GM19324 (cell line): ENCODE results near the gene GIPR.
"Not testable (repeated sequence)": the region's sequence is repeated elsewhere in the genome, so short reads cannot be mapped to it uniquely, and the experiment has no call there.

Experiments used
- ATAC-seq: cut with Tn5 transposase; IDR thresholded peaks from one replicate; pipeline ENCODE4 v1.9.1; 2021; ENCODE audit warnings: mild to moderate bottlenecking, moderate library complexity; ENCODE audit not compliant: unreplicated experiment, low FRiP score

The GIPR gene

GRCh38 chr19:45645631-45646344 lies 22.2 kb upstream of the GIPR start:
- ATAC-seq = no peak

- ATAC-seq = no peak
Observed at GRCh38 chr19:45646345-45646698, 21.7 kb upstream of the GIPR start.

GRCh38 chr19:45650722-45651121 lies 17.3 kb upstream of the GIPR start:
- ATAC-seq = no peak

GRCh38 chr19:45653634-45654033 lies 14.4 kb upstream of the GIPR start:
- no peak for ATAC-seq

- ATAC-seq = no peak
Observed at GRCh38 chr19:45655073-45655472, 12.9 kb upstream of the GIPR start.

- no peak for ATAC-seq
Observed at GRCh38 chr19:45657520-45658167, 10.4 kb upstream of the GIPR start.

- ATAC-seq = no peak
Observed at GRCh38 chr19:45659096-45659729, 8.8 kb upstream of the GIPR start.

GRCh38 chr19:45660636-45661035 lies 7.4 kb upstream of the GIPR start:
- no peak for ATAC-seq

- ATAC-seq = no peak
Observed at GRCh38 chr19:45663800-45664199, 4.2 kb upstream of the GIPR start.

GRCh38 chr19:45664575-45664974 lies 3.4 kb upstream of the GIPR start:
- ATAC-seq = no peak

GRCh38 chr19:45668342-45668871 lies 386 bp downstream of the GIPR start:
- ATAC-seq = no peak

GRCh38 chr19:45670670-45671453 lies 2.8 kb downstream of the GIPR start:
- no peak for ATAC-seq

- ATAC-seq = no peak
Observed at GRCh38 chr19:45674946-45675345, 6.9 kb downstream of the GIPR start.

GRCh38 chr19:45676851-45677263 lies 8.8 kb downstream of the GIPR start:
- ATAC-seq = no peak

GRCh38 chr19:45677351-45678230 lies 9.6 kb downstream of the GIPR start:
- no peak for ATAC-seq

- peak; percentile 70 for ATAC-seq
Observed at GRCh38 chr19:45681391-45682015, 13.5 kb downstream of the GIPR start.

GRCh38 chr19:45682117-45682516 lies 14.1 kb downstream of the GIPR start:
- ATAC-seq = no peak

GRCh38 chr19:45682908-45683307 lies 14.9 kb downstream of the GIPR start:
- no peak for ATAC-seq

- not testable (repeated sequence) for ATAC-seq
Observed at GRCh38 chr19:45685045-45685444, 17.0 kb downstream of the GIPR start.
